ENCODE results near the gene FABP3.

FABP3 gene

GRCh38 chr1:31412205-31412604, 39.3 kb upstream of the FABP3 start:
- H3K9me3 ChIP-seq (replicated peaks; ENCODE audit: low read length): no peaks in the 10 kb centered on the region
- peak overlapping the region; percentile 97 for H3K4me2 ChIP-seq (ENCODE audit: low read length)
- no peaks in the 10 kb centered on the region for H3K27me3 ChIP-seq (ENCODE audit: control insufficient read depth, insufficient read depth, low read length)
- H3K4me1 ChIP-seq (ENCODE audit: control insufficient read depth, insufficient read depth, low read length): peaks cover 34% of the 10 kb centered on the region
- H3K9ac ChIP-seq (ENCODE audit: low read depth, low read length): no peak overlapping the region
- no peaks in the 10 kb centered on the region for H3K36me3 ChIP-seq (ENCODE audit: insufficient read depth, low read length)
- H3K4me3 ChIP-seq (ENCODE audit: low read length): no peak overlapping the region

GRCh38 chr1:31410871-31411270, 38.0 kb upstream of the FABP3 start:
- Histone ChIP-seq H3K4me3 (ENCODE audit: low read length) (no peak overlapping the region), H3K27me3 (ENCODE audit: control insufficient read depth, insufficient read depth, low read length) (no peaks in the 10 kb centered on the region), H3K9me3 (replicated peaks; ENCODE audit: low read length) (no peaks in the 10 kb centered on the region)

GRCh38 chr1:31409946-31410858, 37.3 kb upstream of the FABP3 start:
- no peaks in the 10 kb centered on the region for H3K9me3 ChIP-seq (replicated peaks; ENCODE audit: low read length)
- no peaks in the 10 kb centered on the region for H3K27me3 ChIP-seq (ENCODE audit: control insufficient read depth, insufficient read depth, low read length)

More at GRCh38 chr1:31410871-31411270, 38.0 kb upstream of the FABP3 start:
- Histone ChIP-seq H3K36me3 (ENCODE audit: insufficient read depth, low read length) (no peaks in the 10 kb centered on the region), H3K9ac (ENCODE audit: low read depth, low read length) (no peak overlapping the region), H3K4me2 (ENCODE audit: low read length) (peak overlapping the region; percentile 31), H3K4me1 (ENCODE audit: control insufficient read depth, insufficient read depth, low read length) (peaks cover 41% of the 10 kb centered on the region)

GRCh38 chr1:31408788-31409318, 36.0 kb upstream of the FABP3 start:
- Histone ChIP-seq H3K4me2 (ENCODE audit: low read length) (no peak overlapping the region), H3K4me3 (ENCODE audit: low read length) (no peak overlapping the region), H3K9me3 (replicated peaks; ENCODE audit: low read length) (no peaks in the 10 kb centered on the region), H3K4me1 (ENCODE audit: control insufficient read depth, insufficient read depth, low read length) (peaks cover 40% of the 10 kb centered on the region), H3K36me3 (ENCODE audit: insufficient read depth, low read length) (no peaks in the 10 kb centered on the region), H3K27me3 (ENCODE audit: control insufficient read depth, insufficient read depth, low read length) (no peaks in the 10 kb centered on the region), H3K9ac (ENCODE audit: low read depth, low read length) (no peak overlapping the region)

More at GRCh38 chr1:31409946-31410858, 37.3 kb upstream of the FABP3 start:
- H3K36me3 ChIP-seq (ENCODE audit: insufficient read depth, low read length): no peaks in the 10 kb centered on the region
- H3K9ac ChIP-seq (ENCODE audit: low read depth, low read length): no peak overlapping the region
- peak overlapping the region; percentile 31 for H3K4me2 ChIP-seq (ENCODE audit: low read length)
- peaks cover 46% of the 10 kb centered on the region for H3K4me1 ChIP-seq (ENCODE audit: control insufficient read depth, insufficient read depth, low read length)
- H3K4me3 ChIP-seq (ENCODE audit: low read length): no peak overlapping the region

- peaks cover 32% of the 10 kb centered on the region for H3K4me1 ChIP-seq (ENCODE audit: control insufficient read depth, insufficient read depth, low read length)
- H3K9me3 ChIP-seq (replicated peaks; ENCODE audit: low read length): no peaks in the 10 kb centered on the region
- H3K4me2 ChIP-seq (ENCODE audit: low read length): no peak overlapping the region
- no peaks in the 10 kb centered on the region for H3K27me3 ChIP-seq (ENCODE audit: control insufficient read depth, insufficient read depth, low read length)
- no peaks in the 10 kb centered on the region for H3K36me3 ChIP-seq (ENCODE audit: insufficient read depth, low read length)
- no peak overlapping the region for H3K4me3 ChIP-seq (ENCODE audit: low read length)
- H3K9ac ChIP-seq (ENCODE audit: low read depth, low read length): peak overlapping the region; percentile 41
Observed at GRCh38 chr1:31407029-31407626, 34.3 kb upstream of the FABP3 start.

GRCh38 chr1:31405578-31406245, 32.8 kb upstream of the FABP3 start:
- no peaks in the 10 kb centered on the region for H3K27me3 ChIP-seq (ENCODE audit: control insufficient read depth, insufficient read depth, low read length)
- H3K4me1 ChIP-seq (ENCODE audit: control insufficient read depth, insufficient read depth, low read length): peaks cover 25% of the 10 kb centered on the region
- no peaks in the 10 kb centered on the region for H3K9me3 ChIP-seq (replicated peaks; ENCODE audit: low read length)
- no peak overlapping the region for H3K4me2 ChIP-seq (ENCODE audit: low read length)
- no peaks in the 10 kb centered on the region for H3K36me3 ChIP-seq (ENCODE audit: insufficient read depth, low read length)
- H3K4me3 ChIP-seq (ENCODE audit: low read length): no peak overlapping the region
- H3K9ac ChIP-seq (ENCODE audit: low read depth, low read length): peak overlapping the region; percentile 9

- Histone ChIP-seq H3K9me3 (replicated peaks; ENCODE audit: low read length) (no peaks in the 10 kb centered on the region), H3K4me3 (ENCODE audit: low read length) (no peak overlapping the region)
Observed at GRCh38 chr1:31401241-31401640, 28.4 kb upstream of the FABP3 start.

GRCh38 chr1:31400393-31400792, 27.5 kb upstream of the FABP3 start:
- no peaks in the 10 kb centered on the region for H3K9me3 ChIP-seq (replicated peaks; ENCODE audit: low read length)
- no peaks in the 10 kb centered on the region for H3K27me3 ChIP-seq (ENCODE audit: control insufficient read depth, insufficient read depth, low read length)
- H3K4me1 ChIP-seq (ENCODE audit: control insufficient read depth, insufficient read depth, low read length): peaks cover 19% of the 10 kb centered on the region
- H3K4me2 ChIP-seq (ENCODE audit: low read length): no peak overlapping the region
- no peak overlapping the region for H3K4me3 ChIP-seq (ENCODE audit: low read length)
- no peaks in the 10 kb centered on the region for H3K36me3 ChIP-seq (ENCODE audit: insufficient read depth, low read length)
- H3K9ac ChIP-seq (ENCODE audit: low read depth, low read length): no peak overlapping the region

More at GRCh38 chr1:31401241-31401640, 28.4 kb upstream of the FABP3 start:
- H3K9ac ChIP-seq (ENCODE audit: low read depth, low read length): no peak overlapping the region
- no peak overlapping the region for H3K4me2 ChIP-seq (ENCODE audit: low read length)
- H3K4me1 ChIP-seq (ENCODE audit: control insufficient read depth, insufficient read depth, low read length): peaks cover 22% of the 10 kb centered on the region
- no peaks in the 10 kb centered on the region for H3K27me3 ChIP-seq (ENCODE audit: control insufficient read depth, insufficient read depth, low read length)
- no peaks in the 10 kb centered on the region for H3K36me3 ChIP-seq (ENCODE audit: insufficient read depth, low read length)

GRCh38 chr1:31399976-31400375, 27.1 kb upstream of the FABP3 start:
- Histone ChIP-seq H3K4me1 (ENCODE audit: control insufficient read depth, insufficient read depth, low read length) (peaks cover 17% of the 10 kb centered on the region), H3K4me3 (ENCODE audit: low read length) (no peak overlapping the region), H3K4me2 (ENCODE audit: low read length) (no peak overlapping the region), H3K27me3 (ENCODE audit: control insufficient read depth, insufficient read depth, low read length) (no peaks in the 10 kb centered on the region), H3K9ac (ENCODE audit: low read depth, low read length) (no peak overlapping the region), H3K36me3 (ENCODE audit: insufficient read depth, low read length) (no peaks in the 10 kb centered on the region), H3K9me3 (replicated peaks; ENCODE audit: low read length) (no peaks in the 10 kb centered on the region)

- Histone ChIP-seq H3K27me3 (ENCODE audit: control insufficient read depth, insufficient read depth, low read length) (no peaks in the 10 kb centered on the region), H3K9me3 (replicated peaks; ENCODE audit: low read length) (no peaks in the 10 kb centered on the region), H3K36me3 (ENCODE audit: insufficient read depth, low read length) (no peaks in the 10 kb centered on the region), H3K9ac (ENCODE audit: low read depth, low read length) (no peak overlapping the region), H3K4me1 (ENCODE audit: control insufficient read depth, insufficient read depth, low read length) (peaks cover 20% of the 10 kb centered on the region), H3K4me3 (ENCODE audit: low read length) (no peak overlapping the region), H3K4me2 (ENCODE audit: low read length) (no peak overlapping the region)
Observed at GRCh38 chr1:31398246-31398645, 25.4 kb upstream of the FABP3 start.

GRCh38 chr1:31397360-31398095, 24.7 kb upstream of the FABP3 start:
- H3K4me1 ChIP-seq (ENCODE audit: control insufficient read depth, insufficient read depth, low read length): peaks cover 20% of the 10 kb centered on the region
- no peak overlapping the region for H3K9ac ChIP-seq (ENCODE audit: low read depth, low read length)
- H3K9me3 ChIP-seq (replicated peaks; ENCODE audit: low read length): no peaks in the 10 kb centered on the region
- H3K4me2 ChIP-seq (ENCODE audit: low read length): no peak overlapping the region
- H3K27me3 ChIP-seq (ENCODE audit: control insufficient read depth, insufficient read depth, low read length): no peaks in the 10 kb centered on the region
- H3K36me3 ChIP-seq (ENCODE audit: insufficient read depth, low read length): no peaks in the 10 kb centered on the region
- no peak overlapping the region for H3K4me3 ChIP-seq (ENCODE audit: low read length)
